GM12891 (cell line): ENCODE data around the gene PPP1R1B.

Experiments
- PAX5 ChIP-seq: IDR thresholded peaks from 2 replicates; pipeline ENCODE4 v1.6.1; 2011; ENCODE audit warnings: low read length, moderate library complexity, mild to moderate bottlenecking; ENCODE audit not compliant: insufficient read depth, severe bottlenecking
- POLR2A ChIP-seq: IDR thresholded peaks from 2 replicates; pipeline ENCODE4 v1.6.1; 2011; ENCODE audit warnings: low read depth, low read length, control low read depth
- POLR2AphosphoS5 ChIP-seq: IDR thresholded peaks from 2 replicates; pipeline ENCODE4 v1.6.1; 2011; ENCODE audit warnings: low read depth, low read length, control low read depth
- POU2F2 ChIP-seq: IDR thresholded peaks from 2 replicates; pipeline ENCODE4 v1.6.1; 2011; ENCODE audit warnings: low read depth, mild to moderate bottlenecking, control low read depth, low read length, moderate library complexity
- SPI1 ChIP-seq: IDR thresholded peaks from 2 replicates; pipeline ENCODE4 v1.6.1; 2011; ENCODE audit warnings: low read depth, low read length, control low read depth
- TAF1 ChIP-seq: IDR thresholded peaks from 2 replicates; pipeline ENCODE4 v1.6.1; 2011; ENCODE audit warnings: low read depth, low read length, control low read depth

DNA sequence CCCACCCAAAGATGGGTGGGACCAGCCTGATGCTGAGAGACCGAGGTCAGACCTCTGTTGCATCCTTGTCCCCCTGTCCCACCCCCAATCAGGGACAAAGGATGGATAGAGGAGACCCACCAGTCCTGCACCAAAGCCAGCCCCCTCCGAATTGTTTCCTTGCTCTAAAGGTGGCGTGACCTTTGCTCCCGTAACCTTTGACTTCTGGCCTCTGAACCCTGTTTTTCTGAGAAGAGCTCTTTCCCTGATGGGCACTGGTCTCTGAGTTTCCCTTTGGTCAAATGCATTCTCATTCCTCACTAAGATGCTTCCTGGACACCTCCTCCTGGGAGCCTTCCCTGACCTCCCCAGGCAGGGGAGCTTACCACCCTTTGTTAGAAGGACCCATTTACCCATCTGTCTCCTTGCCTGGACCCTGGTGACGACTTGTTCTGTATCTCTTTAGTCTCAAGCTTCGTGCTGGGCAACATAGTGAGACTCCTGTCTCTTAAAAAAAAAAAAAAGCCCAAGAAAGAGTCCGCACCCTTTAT is 13.8 kb upstream of the PPP1R1B start:
- no peak for TF ChIP-seq POLR2A
- no peak for TF ChIP-seq POLR2AphosphoS5
- no peak for TF ChIP-seq TAF1
- no peak for TF ChIP-seq PAX5
- no peak for TF ChIP-seq SPI1
- TF ChIP-seq POU2F2, result no peak
